ENCODE measurements around the gene CAMSAP2.

CAMSAP2 gene

DNA sequence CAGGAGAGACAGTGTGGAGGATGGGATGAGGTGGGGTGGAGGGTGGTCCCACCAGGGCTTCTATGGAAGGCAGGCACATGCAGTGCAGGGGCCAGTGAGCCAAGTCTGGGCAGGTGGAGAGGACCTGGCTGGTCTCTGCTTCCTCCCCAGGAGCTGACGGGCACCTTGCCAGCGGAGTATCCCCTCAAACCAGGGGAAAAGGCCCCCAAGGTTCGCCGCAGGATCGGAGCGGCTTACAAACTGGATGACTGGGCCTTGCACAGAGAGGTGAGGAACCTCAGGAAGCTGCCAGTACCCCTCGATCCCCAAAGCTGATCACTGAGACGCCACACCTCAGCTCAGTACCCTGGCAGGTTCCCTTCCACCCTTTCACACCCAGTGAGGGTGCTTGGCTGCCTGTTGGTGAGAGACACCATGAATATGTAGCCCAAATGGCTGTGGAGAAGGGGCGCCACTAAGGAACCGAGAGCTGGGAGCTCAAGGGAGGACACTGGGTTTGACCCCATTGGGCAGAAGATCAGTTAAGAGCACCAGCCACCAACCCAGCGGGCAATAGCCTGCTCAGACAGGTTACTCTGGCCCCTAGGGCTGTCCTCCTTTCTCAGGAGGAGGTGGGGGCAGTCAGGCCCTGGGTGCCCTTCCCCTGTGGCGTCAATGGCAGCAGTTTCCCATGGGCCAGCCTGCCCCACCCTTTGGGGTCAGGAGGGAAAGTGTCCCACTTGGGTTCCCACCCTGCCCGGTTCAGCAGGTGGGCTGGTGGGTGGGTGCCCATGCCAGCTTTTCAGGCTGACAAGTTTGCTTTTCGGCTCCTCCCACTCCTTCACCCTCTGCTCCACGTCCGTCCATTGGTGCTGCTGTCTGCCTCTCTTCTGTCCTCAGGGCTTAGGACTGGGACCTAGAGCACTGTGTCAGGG lies 161.5 kb downstream of the CAMSAP2 start:
- DNase-seq (ENCODE audit: low read depth) = no peak

DNA sequence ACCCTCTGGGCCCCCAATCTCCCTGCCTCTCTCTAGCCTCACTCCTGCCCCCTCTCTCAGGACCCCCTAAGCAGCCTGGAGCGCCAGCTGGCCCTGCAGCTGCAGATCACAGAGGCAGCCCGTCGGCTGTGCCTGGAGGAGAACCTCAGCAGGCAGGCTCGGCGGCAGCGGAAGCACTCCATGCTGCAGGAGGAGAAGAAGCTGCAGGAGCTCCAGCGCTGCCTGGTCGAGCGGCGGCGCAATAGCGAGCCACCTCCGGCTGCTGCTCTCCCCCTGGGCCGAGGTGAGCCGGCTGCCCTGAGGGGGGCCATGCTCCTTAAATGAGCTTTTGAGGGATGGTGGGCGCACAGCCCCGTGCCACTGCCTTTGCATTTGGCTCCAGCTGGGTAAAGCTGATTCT lies 162.2 kb downstream of the CAMSAP2 start:
- DNase-seq (ENCODE audit: low read depth) = no peak

DNA sequence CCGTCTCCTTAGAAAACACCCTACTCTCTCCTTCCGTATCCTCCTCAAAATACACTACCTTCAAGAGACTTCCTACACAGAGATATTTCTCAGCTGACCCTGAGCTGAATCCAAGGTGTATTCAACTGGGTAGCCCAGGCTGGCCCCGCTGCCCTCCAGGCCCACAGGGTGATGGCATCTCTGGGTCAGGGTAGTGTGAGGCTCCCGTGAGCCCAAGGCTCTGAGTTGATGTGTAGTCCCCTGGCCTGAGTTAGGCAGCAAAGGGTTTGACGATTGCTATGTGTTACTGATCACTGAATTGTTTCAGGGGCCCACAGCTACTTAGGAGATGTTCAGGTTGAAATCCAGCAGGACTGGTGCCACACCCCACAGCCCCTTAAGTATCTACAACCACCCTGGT lies 162.7 kb downstream of the CAMSAP2 start:
- no peak for DNase-seq (ENCODE audit: low read depth)

DNA sequence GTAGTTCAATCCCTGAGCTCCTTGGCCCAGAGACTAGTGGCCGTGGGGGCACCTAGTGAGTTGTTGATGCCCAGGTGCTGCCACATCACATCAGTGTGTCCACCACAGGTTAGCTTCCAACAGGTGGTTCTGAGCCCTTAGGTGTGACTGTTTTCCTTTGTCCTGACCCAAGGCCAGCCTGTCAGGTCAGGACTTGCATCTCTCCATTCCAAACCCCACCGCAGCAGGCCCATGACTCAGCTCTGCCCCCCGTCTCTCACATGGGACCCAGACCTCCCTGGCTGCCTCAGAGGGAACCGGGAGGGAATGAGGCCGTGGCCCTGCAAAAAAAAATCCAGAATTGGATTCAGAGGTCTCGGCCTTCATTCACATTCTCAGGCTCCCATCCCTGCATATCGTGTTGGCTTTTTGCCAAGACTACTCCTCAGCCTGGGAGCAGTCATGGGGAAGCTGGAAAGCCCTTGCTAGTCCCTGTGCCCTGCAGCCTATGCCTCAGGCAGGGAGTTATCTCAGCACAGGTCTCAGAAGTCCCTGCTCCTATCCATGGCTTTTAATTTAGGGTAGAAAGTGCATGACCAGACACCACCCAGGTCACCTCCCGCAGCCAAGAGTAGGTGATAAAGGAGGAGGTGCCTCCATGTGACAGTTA lies 163.2 kb downstream of the CAMSAP2 start:
- DNase-seq (ENCODE audit: low read depth) = no peak

DNA sequence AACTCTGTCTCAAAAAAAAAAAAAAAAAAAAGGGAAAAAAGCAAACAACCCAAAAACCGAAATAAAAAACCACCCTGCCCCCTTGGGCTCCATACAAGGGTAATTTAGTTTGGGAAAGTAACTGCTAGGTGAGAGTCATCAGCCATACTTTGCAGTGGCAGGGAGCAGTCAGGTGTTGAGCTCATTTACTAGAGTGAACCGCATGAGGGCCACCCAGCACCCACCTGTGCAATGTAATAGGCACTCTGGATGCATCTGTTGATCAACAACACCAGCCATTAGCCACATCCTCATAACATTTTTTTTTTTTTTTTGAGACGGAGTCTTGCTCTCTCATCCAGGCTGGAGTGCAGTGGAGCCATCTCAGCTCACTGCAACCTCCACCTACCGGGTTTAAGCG lies 165.1 kb downstream of the CAMSAP2 start:
- DNase-seq (ENCODE audit: low read depth) = no peak

DNA sequence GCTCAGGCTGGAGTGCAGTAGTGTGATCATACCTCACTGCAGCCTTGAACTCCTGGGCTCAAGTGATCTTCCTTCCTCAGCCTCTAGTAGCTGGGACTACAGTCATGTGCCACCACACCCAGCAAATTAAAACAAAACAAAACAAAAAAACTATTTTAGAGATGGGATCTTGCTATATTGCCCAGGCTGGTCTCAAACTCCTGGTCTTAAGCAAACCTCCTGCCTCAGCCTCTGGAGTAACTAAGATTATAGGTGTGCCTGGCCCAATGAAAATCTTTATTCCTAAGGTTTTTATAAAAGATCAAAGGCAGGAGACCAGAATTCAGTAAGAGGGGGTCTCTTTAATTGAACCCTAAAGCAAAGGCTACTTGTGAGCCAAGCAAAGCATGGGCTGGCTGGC lies 166.1 kb downstream of the CAMSAP2 start:
- DNase-seq (ENCODE audit: low read depth) = no peak

DNA sequence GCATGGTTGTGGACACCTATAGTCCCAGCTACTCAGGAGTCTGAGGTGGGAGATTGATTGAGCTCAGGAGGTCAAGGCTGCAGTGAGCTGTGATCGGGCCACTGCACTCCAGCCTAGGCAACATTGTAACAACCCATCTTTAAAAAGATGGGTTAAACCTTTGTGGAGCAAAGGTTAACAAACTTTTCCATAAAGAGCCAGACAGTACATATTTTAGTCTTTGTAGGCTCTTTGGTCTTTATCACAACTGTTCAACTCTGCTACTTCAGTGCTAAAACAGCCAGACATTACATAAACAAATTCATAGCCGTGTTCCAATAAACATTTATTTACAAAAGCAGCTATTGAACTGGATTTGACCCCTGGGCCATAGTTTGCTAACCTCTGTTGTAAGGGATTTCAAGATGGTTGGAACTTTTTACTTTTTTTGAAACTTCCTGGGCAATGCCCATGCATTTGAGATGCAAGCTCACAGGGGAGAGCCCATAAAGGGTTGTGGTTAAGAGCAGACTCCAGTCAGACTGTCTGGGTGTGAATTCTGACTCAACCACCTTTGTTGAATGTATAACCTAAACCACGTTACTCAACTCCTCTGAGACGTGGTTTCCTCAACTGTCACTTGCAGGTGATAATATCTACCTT lies 166.8 kb downstream of the CAMSAP2 start:
- no peak for DNase-seq (ENCODE audit: low read depth)

DNA sequence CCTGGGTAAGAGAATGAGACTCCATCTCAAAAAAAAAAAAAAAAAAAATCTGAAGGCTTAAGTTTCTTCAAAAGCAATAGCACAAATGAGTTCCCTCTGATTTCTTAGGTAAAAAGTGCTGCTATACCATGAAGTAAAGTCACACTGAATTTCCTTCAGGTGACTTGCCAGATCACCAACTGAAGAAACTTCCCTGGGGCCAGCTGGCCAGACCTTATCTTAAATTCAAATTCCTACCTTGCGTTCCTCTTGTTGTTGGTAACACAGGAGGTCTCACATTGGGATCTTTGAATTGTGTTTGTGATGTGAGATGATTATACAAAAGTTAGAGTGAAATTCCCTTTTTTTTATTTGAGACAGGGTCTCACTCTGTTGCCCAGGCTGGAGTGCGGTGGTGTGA lies 167.8 kb downstream of the CAMSAP2 start:
- no peak for DNase-seq (ENCODE audit: low read depth)

DNA sequence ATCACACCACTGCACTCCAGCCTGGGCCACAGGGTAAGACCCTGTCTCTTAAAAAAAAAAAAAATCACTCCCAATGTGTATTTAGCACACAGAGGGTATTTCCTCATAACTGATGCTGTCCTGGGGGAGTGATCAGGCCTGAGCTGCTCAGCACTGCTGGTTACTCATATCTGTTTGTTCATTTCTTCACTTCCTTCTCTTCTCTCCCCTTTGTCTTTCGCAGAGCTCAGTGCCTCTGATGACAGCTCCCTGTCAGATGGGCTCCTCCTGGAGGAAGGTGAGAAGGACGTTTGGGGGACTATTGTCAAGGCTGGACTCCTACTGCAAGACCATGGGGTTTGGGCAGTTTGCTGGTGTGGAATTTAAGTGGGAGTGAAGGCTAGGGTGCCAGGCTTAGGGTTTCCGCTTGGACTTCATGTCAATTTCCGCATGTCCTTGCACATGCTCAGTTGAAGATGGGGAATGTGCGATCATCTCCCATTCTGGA lies 169.0 kb downstream of the CAMSAP2 start:
- DNase-seq (ENCODE audit: low read depth) = no peak

DNA sequence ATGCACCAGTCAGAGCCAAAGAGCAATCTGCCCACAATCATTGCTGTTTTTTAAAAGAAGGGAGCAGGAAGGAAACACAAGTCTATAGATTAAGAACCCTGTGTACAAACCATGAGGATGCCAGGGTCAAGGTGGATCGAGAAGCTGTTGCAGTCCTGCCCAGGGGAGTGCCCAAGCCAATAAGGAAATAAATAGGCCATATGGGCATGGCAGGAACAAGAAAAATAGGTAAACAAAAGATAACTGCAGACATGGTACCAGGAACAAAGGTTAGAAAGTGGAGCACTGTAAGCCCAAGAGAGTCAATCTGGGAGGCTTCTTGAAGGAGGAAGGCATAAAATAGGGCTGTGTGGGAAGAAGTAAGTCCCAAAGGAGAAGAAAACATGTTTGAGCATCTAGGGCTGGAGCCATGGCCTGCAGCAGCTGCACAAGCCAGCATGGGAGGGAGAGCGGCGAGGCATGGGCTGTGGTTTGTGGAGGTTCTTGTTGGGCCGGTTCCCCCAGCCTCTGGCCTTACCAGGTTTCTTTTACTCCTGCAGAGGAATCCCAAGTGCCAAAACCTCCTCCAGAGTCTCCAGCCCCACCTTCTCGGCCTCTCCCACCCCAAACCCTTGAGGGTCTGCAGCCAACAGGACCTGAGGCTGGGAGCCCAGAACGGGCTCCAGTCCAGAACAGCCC lies 169.6 kb downstream of the CAMSAP2 start:
- DNase-seq (ENCODE audit: low read depth) = no peak

DNA sequence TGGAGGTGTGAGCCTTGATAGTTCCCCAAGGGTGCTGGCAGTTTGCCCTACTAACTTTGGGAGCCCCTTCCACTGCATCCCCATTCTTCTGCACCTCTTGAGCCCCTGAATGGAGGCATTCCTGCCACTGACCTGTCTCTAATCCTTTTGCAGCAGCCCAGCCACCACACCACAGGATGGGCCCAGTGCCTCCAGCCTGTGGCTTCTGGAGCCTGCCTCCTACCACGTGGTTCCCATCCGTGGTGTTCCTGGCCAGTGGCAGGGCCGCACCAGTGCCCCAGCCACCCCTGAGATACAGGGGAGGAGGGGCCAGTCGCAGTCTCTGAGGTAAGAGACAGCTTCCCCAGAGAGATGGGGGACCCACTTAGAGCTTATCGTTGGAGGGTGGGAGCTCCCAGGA lies 170.4 kb downstream of the CAMSAP2 start:
- no peak for DNase-seq (ENCODE audit: low read depth)

DNA sequence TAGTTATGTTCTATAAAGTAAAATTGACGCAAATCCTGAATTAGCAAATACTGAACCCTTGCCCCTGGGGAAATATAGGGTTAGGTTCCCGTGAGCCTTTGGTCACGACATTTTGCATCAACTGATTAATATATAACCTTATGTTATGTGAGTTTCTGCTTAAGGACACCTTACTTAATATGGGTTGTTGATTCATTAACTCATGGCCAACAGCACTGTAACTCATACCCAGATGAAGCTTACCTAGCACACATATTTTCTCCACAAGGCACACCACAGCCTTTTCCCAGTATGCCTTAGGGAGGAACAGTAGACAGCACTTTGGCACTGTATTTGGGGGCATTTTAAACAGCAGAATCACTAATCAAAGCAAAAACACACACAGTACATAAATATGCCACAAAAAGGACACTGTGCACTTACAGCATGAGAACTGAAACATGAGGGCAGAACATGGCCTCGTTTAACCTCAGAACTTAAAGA lies 171.1 kb downstream of the CAMSAP2 start:
- DNase-seq (ENCODE audit: low read depth) = no peak

All from activated T-helper 9 cell treated with anti-CD3 and anti-CD28 coated beads, Interleukin-2, amount 50 U/mL, for 16 hours (primary cell).